ENCODE results near the gene PROX2.

PROX2 gene

DNA sequence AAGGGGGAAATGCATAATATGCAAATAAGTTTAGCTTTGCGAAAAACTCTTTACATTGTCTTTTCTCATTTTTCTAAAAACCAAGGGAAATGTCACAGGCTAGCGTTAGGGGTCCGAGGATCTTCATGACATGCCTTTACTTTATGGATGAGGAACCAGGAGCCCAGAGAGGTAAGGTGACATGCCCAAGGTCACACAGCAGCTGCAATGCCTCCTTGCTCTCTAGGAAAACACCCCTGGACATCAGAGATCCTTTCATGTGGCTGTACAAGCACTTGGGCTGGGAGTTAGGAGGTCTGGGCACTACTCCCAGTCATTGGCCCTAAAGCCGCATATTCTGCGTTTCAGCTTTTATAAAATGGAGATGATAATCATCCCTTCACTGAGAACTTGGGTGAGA lies 741 bp downstream of the PROX2 start:
- DNase-seq = no peak

GRCh38 chr14:74871819-74872218 lies 4.1 kb downstream of the PROX2 start:
- DNase-seq = no peak

- no peak for DNase-seq
Observed at GRCh38 chr14:74868739-74869138, 7.2 kb downstream of the PROX2 start.

DNA sequence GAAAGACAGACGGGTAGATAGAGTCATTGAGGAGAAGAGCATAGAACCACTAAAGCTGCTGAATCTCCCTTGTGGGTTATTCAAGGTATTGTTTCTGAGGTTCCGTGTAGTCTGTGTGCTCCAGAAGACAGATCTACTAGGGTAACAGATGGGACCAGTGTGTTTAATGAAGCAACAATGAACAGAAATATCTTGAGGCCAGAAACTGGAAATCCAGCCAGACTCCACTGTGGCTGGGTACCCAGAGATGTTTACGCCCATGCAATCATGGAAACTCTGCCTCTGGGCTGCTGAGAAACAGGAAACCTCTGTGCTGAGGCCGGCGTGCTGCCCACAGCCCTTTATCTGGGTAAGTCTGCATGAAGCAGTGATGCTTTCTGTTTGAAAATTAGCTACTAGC lies 8.3 kb downstream of the PROX2 start:
- DNase-seq = peak; percentile 32

DNA sequence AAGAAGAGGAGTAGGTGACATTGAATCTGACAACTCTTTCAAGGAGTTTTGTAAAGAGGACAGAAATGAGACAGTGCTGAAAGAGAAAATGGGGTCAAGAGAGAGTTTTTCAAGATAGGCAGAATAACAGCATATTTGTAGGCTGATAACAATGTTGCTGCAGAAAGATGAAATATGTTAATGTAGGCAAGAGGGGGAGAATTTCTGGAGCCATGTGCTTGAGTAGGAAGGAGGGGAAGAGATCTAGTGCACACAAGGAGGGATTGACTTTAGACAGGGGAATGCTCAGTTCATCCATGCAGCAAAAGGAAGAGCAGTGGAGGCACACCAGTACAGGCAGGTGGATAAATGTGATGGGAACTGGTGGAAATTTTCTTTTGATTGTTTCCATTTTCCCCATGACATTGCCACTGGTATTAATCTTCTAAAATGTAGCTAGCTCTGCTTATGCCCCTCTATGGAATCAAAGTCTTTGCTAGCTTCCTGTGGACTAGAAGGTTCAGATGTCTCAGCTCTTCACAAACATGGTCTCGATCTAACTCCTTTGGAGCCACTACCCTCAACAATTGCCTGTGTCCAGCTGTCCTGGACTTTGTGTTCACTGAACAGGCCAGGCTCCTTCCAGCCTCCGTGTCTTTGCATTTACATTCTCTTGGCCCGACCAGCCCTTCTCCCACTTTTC lies 9.1 kb downstream of the PROX2 start:
- no peak for DNase-seq

- DNase-seq = no peak
Observed at GRCh38 chr14:74865156-74865555, 10.8 kb downstream of the PROX2 start.

DNA sequence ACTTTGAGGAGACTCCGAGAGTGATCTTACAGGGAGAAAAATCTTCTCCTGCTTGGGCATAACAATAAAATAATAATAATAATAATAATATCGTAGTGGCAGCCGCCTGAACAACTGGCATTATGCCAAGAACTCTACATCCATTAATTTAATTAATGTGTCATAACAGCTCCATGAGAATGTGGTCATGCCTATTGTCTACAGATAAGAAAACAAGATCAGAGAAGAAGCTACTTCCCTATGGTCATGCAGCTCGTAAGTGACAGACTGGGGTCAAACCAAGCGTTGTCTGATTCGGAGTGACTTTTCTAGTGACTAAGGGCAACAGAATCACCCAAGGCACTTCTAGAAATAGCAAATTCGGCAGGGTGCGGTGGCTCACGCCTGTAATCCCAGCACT lies 11.7 kb downstream of the PROX2 start:
- peak; percentile 75 for DNase-seq

DNA sequence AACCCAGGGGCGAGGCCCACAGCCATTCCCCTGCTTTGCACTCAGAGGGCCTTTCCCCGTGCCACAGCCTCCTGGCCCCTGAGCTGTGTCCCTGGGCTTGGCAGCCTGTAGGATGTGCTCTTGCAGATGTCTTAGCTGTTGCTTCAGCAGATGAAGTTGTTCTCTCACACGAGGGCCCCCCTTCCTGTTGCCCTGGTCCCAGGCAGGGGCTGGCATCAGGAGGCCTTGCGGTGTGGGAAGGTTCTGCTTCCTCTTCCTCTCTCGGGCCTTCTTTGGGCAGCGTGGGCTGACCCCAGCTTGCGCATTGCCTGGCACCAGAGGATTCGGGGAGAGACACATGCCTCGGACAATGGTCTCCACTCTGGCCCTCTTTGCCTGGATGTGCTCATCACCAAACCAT lies 12.7 kb downstream of the PROX2 start:
- no peak for DNase-seq

DNA sequence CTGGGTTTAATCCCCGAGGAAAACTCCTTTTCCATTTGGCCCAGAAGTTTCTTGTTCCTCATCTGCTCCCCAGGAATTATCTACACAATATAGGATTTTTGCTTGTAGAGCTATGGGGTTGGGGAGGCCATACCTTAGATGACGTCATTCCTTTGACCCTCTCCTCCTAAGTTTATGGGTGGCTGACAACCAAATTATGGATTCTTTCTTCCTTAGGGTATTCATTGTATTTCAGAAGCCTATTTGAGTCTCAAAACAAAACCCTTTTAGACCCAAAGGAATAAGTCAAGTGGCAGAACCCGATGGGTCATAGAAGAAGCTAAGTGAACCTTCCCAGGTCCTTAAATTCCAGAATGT lies 14.2 kb downstream of the PROX2 start:
- no peak for DNase-seq

- DNase-seq = peak; percentile 86
Observed at GRCh38 chr14:74860899-74861733, 14.8 kb downstream of the PROX2 start.

DNA sequence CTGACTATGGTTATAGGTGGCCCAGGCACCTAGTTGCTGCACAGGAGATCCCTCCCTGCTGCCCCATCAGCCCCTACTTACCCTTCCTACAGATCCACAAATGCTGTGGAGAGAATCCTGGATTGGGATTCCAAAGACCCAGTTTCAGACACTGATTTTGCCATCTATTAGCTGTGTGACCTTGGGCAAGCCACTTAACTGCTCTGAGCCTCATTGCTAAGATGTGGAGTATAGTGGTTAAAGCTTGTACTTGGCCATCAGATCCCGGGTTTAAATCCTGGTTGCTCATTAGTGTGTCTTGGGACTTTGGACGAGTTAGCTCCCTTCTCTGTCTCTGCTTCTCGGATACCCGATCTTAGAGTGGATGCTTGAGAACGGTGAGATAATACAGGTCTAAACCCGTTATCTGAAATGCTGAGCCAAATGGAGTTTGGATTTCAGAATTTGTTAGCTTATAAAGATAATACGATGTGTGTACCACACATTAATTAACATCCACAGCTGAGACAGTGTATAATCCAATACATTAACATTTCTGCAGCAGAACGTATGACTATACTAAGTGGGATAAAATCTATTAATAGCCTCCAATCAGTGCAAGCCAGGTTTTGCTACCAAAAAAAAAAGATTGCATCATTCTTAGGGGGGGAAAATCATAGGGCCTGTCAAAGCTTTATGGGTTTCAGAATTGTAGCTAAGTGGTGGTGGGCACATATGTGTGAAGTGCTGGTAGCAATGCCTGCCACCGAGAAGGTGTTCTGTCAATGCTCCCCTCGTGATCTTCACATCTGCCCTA lies 16.0 kb downstream of the PROX2 start:
- DNase-seq = no peak

- no peak for DNase-seq
Observed at GRCh38 chr14:74858022-74858421, 17.9 kb downstream of the PROX2 start.

GRCh38 chr14:74856366-74856765 lies 19.6 kb downstream of the PROX2 start:
- DNase-seq = no peak

DNA sequence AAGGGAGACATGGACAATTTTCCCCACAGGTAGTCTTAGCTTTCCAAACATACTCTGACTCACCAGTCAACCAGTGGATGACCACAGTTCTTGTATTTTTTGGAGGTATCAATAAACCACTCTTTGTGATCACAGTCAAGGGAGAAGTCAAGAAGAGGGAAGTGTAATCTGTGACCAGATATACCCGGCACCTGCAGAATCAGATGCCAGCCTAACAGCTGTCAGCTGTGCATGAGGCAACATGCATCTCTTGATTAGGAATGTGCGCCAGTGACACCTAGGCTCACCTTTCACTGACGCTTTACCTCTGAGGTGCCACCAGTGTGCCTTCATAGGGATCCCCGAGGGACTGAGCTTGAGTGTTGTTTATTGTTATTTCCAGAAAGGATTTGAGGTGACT lies 20.0 kb downstream of the PROX2 start:
- DNase-seq = no peak

DNA sequence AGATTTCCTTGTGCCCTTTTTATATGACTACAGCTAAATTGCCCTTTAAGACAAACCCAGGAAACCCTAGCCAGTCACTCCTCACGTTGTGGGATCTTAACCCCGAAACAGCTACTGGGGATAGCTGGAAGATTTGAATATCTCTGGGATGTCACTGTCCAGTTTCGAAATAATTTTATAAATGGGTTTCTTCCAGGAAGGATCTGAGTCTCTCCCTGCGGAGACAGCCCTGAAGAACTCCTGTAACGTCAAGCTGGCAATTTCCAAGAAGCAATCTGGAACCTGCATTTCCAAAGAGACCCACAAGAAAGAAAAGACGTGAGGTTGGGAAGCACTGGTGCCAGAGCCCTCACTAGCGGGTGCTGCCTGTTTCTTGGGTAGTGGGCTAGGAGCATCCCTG lies 20.9 kb downstream of the PROX2 start:
- DNase-seq = no peak

- DNase-seq = peak; percentile 8
Observed at GRCh38 chr14:74853581-74853980, 22.4 kb downstream of the PROX2 start.

- no peak for DNase-seq
Observed at GRCh38 chr14:74852922-74853530, 22.9 kb downstream of the PROX2 start.

GRCh38 chr14:74848768-74849167 lies 27.2 kb downstream of the PROX2 start:
- DNase-seq = no peak

DNA sequence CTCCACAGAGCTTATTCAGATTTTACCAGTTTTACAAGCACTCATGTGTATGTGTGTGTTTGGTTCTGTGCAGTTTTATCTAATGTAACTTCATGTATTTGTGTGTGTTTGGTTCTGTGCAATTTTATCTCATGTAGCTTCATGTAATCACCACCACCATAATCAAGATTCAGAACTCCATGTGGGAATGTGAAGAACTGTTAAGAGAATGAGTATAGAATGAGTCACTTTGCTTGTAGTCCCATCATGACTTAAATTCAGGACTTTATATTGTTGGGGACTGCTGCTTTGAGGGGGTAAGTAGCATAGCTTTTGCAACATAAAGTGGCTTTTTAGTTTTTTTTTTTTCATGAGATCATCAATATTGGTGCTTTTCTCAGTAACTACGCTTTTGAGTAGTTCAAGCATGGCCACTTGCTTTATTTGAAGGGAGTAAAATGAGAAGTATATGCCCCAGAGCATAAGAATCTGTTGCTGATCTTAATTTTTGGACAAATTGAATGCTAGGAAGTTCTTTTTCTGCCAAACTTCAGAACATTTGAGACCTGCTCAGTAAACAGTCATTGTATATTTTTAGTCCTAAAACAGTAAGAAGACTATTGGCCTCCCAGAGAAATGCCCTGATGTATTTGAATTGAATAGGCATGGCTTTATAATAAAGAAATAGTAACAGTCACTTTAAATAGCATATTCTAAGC lies 28.8 kb downstream of the PROX2 start:
- no peak for DNase-seq

GRCh38 chr14:74846168-74846567 lies 29.8 kb downstream of the PROX2 start:
- no peak for DNase-seq

- DNase-seq = no peak
Observed at GRCh38 chr14:74843653-74844052, 32.3 kb downstream of the PROX2 start.
